H1 (cell line): ENCODE measurements around the gene YBX3. TPM values are rescaled to one million over a fixed set of nuclear protein-coding genes. Genes with fewer than 3 reads are reported as not detected.

Experiments
- CTCF ChIA-PET: fragments of 300-600 bp; sonication (Branson Sonifier 250); formaldehyde crosslinking; loops from one replicate; lab custom pipeline; 2021; ENCODE audit not compliant: partially characterized antibody; lab: Charles Lee
- POLR2A ChIA-PET: fragments of 300-600 bp; sonication (Branson Sonifier 250); formaldehyde crosslinking; loops from one replicate; lab custom pipeline; 2021; ENCODE audit warnings: inconsistent platforms; ENCODE audit not compliant: partially characterized antibody; lab: Charles Lee
- DNase-seq, 2 experiments: peaks; one replicate each; pipeline versions ENCODE4 v3.0.0 to v3.0.0-alpha.2; 2010 to 2022; ENCODE audit warnings: low spot score in 2 of 2, low read depth in 1 of 2, mixed read lengths in 1 of 2
- FAIRE-seq: peaks from 2 replicates; lab custom pipeline; 2011; peaks lifted over from hg19 to GRCh38; lab: Jason Lieb, UNC
- H2AFZ ChIP-seq: 2 replicates; pipeline ENCODE4 v1.8.1; 2012; ENCODE audit warnings: low read length, inconsistent platforms
- H2AK5ac ChIP-seq: 2 replicates; pipeline ENCODE4 v1.6.1; 2013; ENCODE audit warnings: low read depth, low read length
- H2BK120ac ChIP-seq: replicated peaks from 2 replicates; pipeline ENCODE3; 2013; ENCODE audit warnings: low read depth, low read length, inconsistent platforms
- H2BK12ac ChIP-seq: 2 replicates; pipeline ENCODE4 v1.6.1; 2013; ENCODE audit warnings: low read depth, low read length
- H2BK15ac ChIP-seq: 2 replicates; pipeline ENCODE4 v1.6.1; 2013; ENCODE audit warnings: low read length
- H2BK20ac ChIP-seq: 2 replicates; pipeline ENCODE4 v1.6.1; 2013; ENCODE audit warnings: low read length
- H2BK5ac ChIP-seq: 2 replicates; pipeline ENCODE4 v1.6.1; 2013; ENCODE audit warnings: low read depth, low read length
- H3K14ac ChIP-seq: 2 replicates; pipeline ENCODE4 v1.6.1; 2013; ENCODE audit warnings: inconsistent platforms; ENCODE audit not compliant: insufficient read length
- H3K18ac ChIP-seq: 2 replicates; pipeline ENCODE4 v1.6.1; 2013; ENCODE audit warnings: low read length; ENCODE audit errors: extremely low read depth
- H3K23ac ChIP-seq: 2 replicates; pipeline ENCODE4 v1.6.1; 2013; ENCODE audit warnings: inconsistent platforms; ENCODE audit not compliant: insufficient read length
- H3K23me2 ChIP-seq: 2 replicates; pipeline ENCODE4 v1.6.1; 2013; ENCODE audit warnings: low read depth, low read length
- H3K27ac ChIP-seq: 2 replicates; pipeline ENCODE4 v1.6.1; 2011; ENCODE audit warnings: low read depth, low read length, inconsistent platforms
- H3K27me3 ChIP-seq, 4 experiments: replicated peaks in 1 of 4; 1 replicate in 1 of 4; 2 replicates in 3 of 4; pipeline versions ENCODE4 v1.6.1 to v1.8.1; 2011 to 2013; ENCODE audit warnings: low read length in 3 of 4, mild to moderate bottlenecking in 3 of 4, inconsistent platforms in 2 of 4, mixed read lengths in 2 of 4, moderate library complexity in 1 of 4; ENCODE audit not compliant: control insufficient read depth in 3 of 4, insufficient read depth in 3 of 4; ENCODE audit errors: extremely low read depth in 1 of 4
- H3K36me3 ChIP-seq, 4 experiments: 2 replicates each; pipeline versions ENCODE4 v1.6.1 to v1.8.1; 2011 to 2013; ENCODE audit warnings: mild to moderate bottlenecking in 4 of 4, low read length in 3 of 4, moderate library complexity in 2 of 4, control low read depth in 1 of 4, inconsistent platforms in 1 of 4; ENCODE audit not compliant: insufficient read depth in 4 of 4, control insufficient read depth in 2 of 4
- H3K4ac ChIP-seq: replicated peaks from 2 replicates; pipeline ENCODE3; 2013; ENCODE audit warnings: low read length, low read depth, mixed read lengths, inconsistent platforms; ENCODE audit not compliant: insufficient read length
- H3K4me1 ChIP-seq, 4 experiments: replicated peaks in 1 of 4; 1 replicate in 1 of 4; 2 replicates in 3 of 4; pipeline versions ENCODE4 v1.6.1 to v1.8.1; 2011 to 2013; ENCODE audit warnings: low read length in 3 of 4, inconsistent platforms in 2 of 4, mixed read lengths in 1 of 4; ENCODE audit not compliant: insufficient read depth in 4 of 4, control insufficient read depth in 3 of 4
- H3K4me2 ChIP-seq, 2 experiments: 2 replicates each; pipeline versions ENCODE4 v1.6.1 to v1.8.1; 2011 to 2013; ENCODE audit warnings: low read depth in 2 of 2, low read length in 2 of 2, control low read depth in 1 of 2, inconsistent platforms in 1 of 2, mild to moderate bottlenecking in 1 of 2; ENCODE audit not compliant: insufficient read depth in 1 of 2
- H3K4me3 ChIP-seq, 4 experiments: fragments of 200-600, 300-600 bp in 1 of 4; sonication (generic), shearing (Covaris generic), sonication (Bioruptor Twin) in 1 of 4; 2 replicates each; pipeline versions ENCODE4 v1.5.1 to v1.8.1; 2011 to 2016; ENCODE audit warnings: low read length in 4 of 4, low read depth in 3 of 4, control low read depth in 2 of 4, inconsistent platforms in 2 of 4, mild to moderate bottlenecking in 2 of 4, mixed read lengths in 1 of 4, moderate library complexity in 1 of 4; ENCODE audit not compliant: insufficient read depth in 2 of 4; ENCODE audit errors: extremely low read depth in 1 of 4
- H3K56ac ChIP-seq: replicated peaks from 2 replicates; pipeline ENCODE3; 2013; ENCODE audit warnings: low read depth, mild to moderate bottlenecking, mixed read lengths, low read length, inconsistent platforms; ENCODE audit not compliant: insufficient read length
- H3K79me1 ChIP-seq: 2 replicates; pipeline ENCODE4 v1.6.1; 2013; ENCODE audit warnings: low read depth, low read length, control low read depth
- H3K79me2 ChIP-seq, 2 experiments: 2 replicates each; pipeline versions ENCODE4 v1.6.1 to v1.8.1; 2012 to 2013; ENCODE audit warnings: low read length in 2 of 2, mild to moderate bottlenecking in 2 of 2, inconsistent platforms in 1 of 2; ENCODE audit not compliant: insufficient read depth in 2 of 2, control insufficient read depth in 1 of 2
- H3K9ac ChIP-seq, 4 experiments: replicated peaks in 1 of 4; 1 replicate in 1 of 4; 2 replicates in 3 of 4; pipeline versions ENCODE4 v1.6.1 to v1.8.1; 2011 to 2013; ENCODE audit warnings: low read depth in 3 of 4, low read length in 3 of 4, control low read depth in 2 of 4, mild to moderate bottlenecking in 2 of 4, moderate library complexity in 2 of 4, inconsistent platforms in 1 of 4; ENCODE audit errors: extremely low read depth in 1 of 4
- H3K9me3 ChIP-seq, 2 experiments: 2 replicates each; pipeline versions ENCODE4 v1.6.1 to v1.8.1; 2012 to 2013; ENCODE audit warnings: mild to moderate bottlenecking in 2 of 2, moderate library complexity in 2 of 2, control low read depth in 1 of 2, inconsistent platforms in 1 of 2, low read depth in 1 of 2, low read length in 1 of 2, mixed read lengths in 1 of 2; ENCODE audit not compliant: insufficient read depth in 2 of 2
- H4K20me1 ChIP-seq, 2 experiments: replicated peaks in 1 of 2; 2 replicates each; pipeline versions ENCODE3 to v1.8.1; 2011 to 2013; ENCODE audit warnings: inconsistent platforms in 2 of 2, low read length in 2 of 2, mild to moderate bottlenecking in 1 of 2; ENCODE audit not compliant: insufficient read depth in 2 of 2, control insufficient read depth in 1 of 2
- H4K5ac ChIP-seq: 2 replicates; pipeline ENCODE4 v1.6.1; 2013; ENCODE audit warnings: low read length, low read depth, mixed read lengths, inconsistent platforms; ENCODE audit not compliant: insufficient read length
- H4K8ac ChIP-seq: 2 replicates; pipeline ENCODE4 v1.8.0; 2013; ENCODE audit warnings: mild to moderate bottlenecking, moderate library complexity, low read length, inconsistent platforms; ENCODE audit not compliant: insufficient read depth; ENCODE audit errors: extremely low read depth
- H4K91ac ChIP-seq: replicated peaks from 2 replicates; pipeline ENCODE3; 2013; ENCODE audit warnings: low read length, mixed read lengths, inconsistent platforms; ENCODE audit not compliant: insufficient read length
- EP300 ChIP-seq, 2 experiments: IDR thresholded peaks; 1 replicate in 1 of 2; 2 replicates in 1 of 2; pipeline ENCODE4 v1.6.1; 2011 to 2012; ENCODE audit warnings: low read depth in 2 of 2, low read length in 2 of 2, mild to moderate bottlenecking in 2 of 2, borderline replicate concordance in 1 of 2, inconsistent platforms in 1 of 2, moderate library complexity in 1 of 2
- EZH2 ChIP-seq: fragments of 200-600 bp; sonication (generic); IDR thresholded peaks from 2 replicates; pipeline ENCODE4 v1.7.1; 2012; ENCODE audit warnings: low read depth, mild to moderate bottlenecking, moderate library complexity, low read length, inconsistent platforms; ENCODE audit not compliant: severe bottlenecking
- MAFK ChIP-seq: IDR thresholded peaks from 2 replicates; pipeline ENCODE4 v1.6.1; 2012; ENCODE audit warnings: low read depth, mild to moderate bottlenecking, improper control_type of control experiment, low read length
- TEAD4 ChIP-seq: IDR thresholded peaks from 2 replicates; pipeline ENCODE4 v1.6.1; 2012; ENCODE audit warnings: low read depth, low read length, inconsistent platforms, mixed read lengths
- WGBS, 2 experiments: shearing (Covaris generic) in 1 of 2; methylation state at CpG; one replicate each; pipeline versions ENCODE4 v1.1.6 to v1.1.7; 2013 to 2015; ENCODE audit warnings: low lambda C conversion rate in 2 of 2, mixed read lengths in 2 of 2, inconsistent platforms in 1 of 2, low coverage in 1 of 2, missing lambda C conversion rate in 1 of 2; ENCODE audit not compliant: insufficient replicate concordance in 2 of 2, insufficient coverage in 1 of 2, insufficient read length in 1 of 2; ENCODE audit errors: extremely low coverage in 1 of 2, missing lambda C conversion rate in 1 of 2; 5-methylcytosine and 5-hydroxymethylcytosine counted together
- polyA plus RNA-seq, 7 experiments: library from polyadenylated mRNA; depleted of rRNA in 3 of 7; stranded (reverse) in 5 of 7; unstranded in 2 of 7; fragments of >200 nt in 5 of 7; fragments of 200-250 nt in 2 of 7; gene quantifications; 1 replicate in 5 of 7; 2 replicates in 1 of 7; 4 replicates in 1 of 7; pipeline versions ENCODE4 v1.2.1 to v1.2.3, GENCODE V29; 2011 to 2013; ENCODE audit warnings: missing spikeins in 2 of 7, mixed read lengths in 2 of 7
- total RNA-seq: library from RNA; stranded (reverse); fragmentation: NEBNext Ultra II Directional; extraction: Animal tissue kit (Norgen Biotek cat#: 25700); gene quantifications from 2 replicates; pipeline ENCODE4 v1.2.1, GENCODE V29; 2021

The YBX3 gene
- total and polyA plus RNA-seq, 2 of the 8 experiments (the other 6 are each of a cell fraction or from before 2014, with no cell fraction given): 83.1 to 480 TPM

GRCh38 chr12:10661338-10661737 is 61.8 kb downstream of the YBX3 start:
- H3K27me3 ChIP-seq: no peaks in the 10 kb centered on the region
- H3K4me3 ChIP-seq: no peak overlapping the region
- no peak overlapping the region for H4K8ac ChIP-seq
- no peaks in the 10 kb centered on the region for H4K20me1 ChIP-seq
- peaks cover 5 to 9% of the 10 kb centered on the region in 2 experiments for H3K9me3 ChIP-seq
- H2BK12ac ChIP-seq: no peak overlapping the region
- H3K18ac ChIP-seq: no peak overlapping the region
- no peak overlapping the region for H3K14ac ChIP-seq
- H3K4me1 ChIP-seq: no peaks in the 10 kb centered on the region
- TF ChIP-seq EP300 (IDR thresholded peaks at IDR 0.05; ENCODE audit: borderline replicate concordance in 1 of 2, low read depth in 2 of 2, low read length in 2 of 2) (no peak), MAFK (no peak), TEAD4 (no peak), EZH2 (no peak)
- no peaks in the 10 kb centered on the region for H3K79me1 ChIP-seq
- H3K4me2 ChIP-seq: no peak overlapping the region
- H4K91ac ChIP-seq: no peak overlapping the region
- POLR2A ChIA-PET: no interaction called here
- H2AFZ ChIP-seq: no peak overlapping the region
- 75% methylated on average over 3 of the region's 3 CpGs; no CpG with 5 or more reads in 1 of the 2 experiments for WGBS, 2 experiments
- H2BK5ac ChIP-seq: no peak overlapping the region
- H2BK120ac ChIP-seq: no peak overlapping the region
- no peak overlapping the region for H3K4ac ChIP-seq
- no peak overlapping the region for H2AK5ac ChIP-seq
- CTCF ChIA-PET: no interaction called here
- DNase-seq: no peak
- FAIRE-seq: no peak
- H3K23ac ChIP-seq: no peak overlapping the region
- no peak overlapping the region for H2BK15ac ChIP-seq
- no peak overlapping the region for H3K27ac ChIP-seq
- no peak overlapping the region for H3K9ac ChIP-seq
- no peaks in the 10 kb centered on the region for H3K23me2 ChIP-seq
- H2BK20ac ChIP-seq: no peak overlapping the region
- H3K36me3 ChIP-seq: no peaks in the 10 kb centered on the region
- no peak overlapping the region for H4K5ac ChIP-seq
- no peaks in the 10 kb centered on the region for H3K79me2 ChIP-seq
- H3K56ac ChIP-seq: no peak overlapping the region
